PC-3 (cell line): ENCODE data around the gene GBX1. TPM values are rescaled to one million over a fixed set of nuclear protein-coding genes. Genes with fewer than 3 reads are reported as not detected.

Experiments used
- ATAC-seq: fragments of 200-7000 bp; cut with Tn5 transposase; 2 replicates; pipeline ENCODE4 v1.9.1; 2020; ENCODE audit warnings: mild to moderate bottlenecking, moderate library complexity
- BruUV-seq: library from RNA; stranded (reverse); fragments of 400-500 nt; replicated peaks from 2 replicates; lab custom pipeline; 2021; lab: Mats Ljungman, UMichigan
- CTCF ChIA-PET: fragments of 300-600 bp; sonication (Branson Sonifier 250); formaldehyde crosslinking; loops from one replicate; lab custom pipeline; 2022; ENCODE audit warnings: antibody characterized with exemption; lab: Charles Lee
- POLR2A ChIA-PET: fragments of 300-600 bp; sonication (Branson Sonifier 250); formaldehyde crosslinking; loops from one replicate; lab custom pipeline; 2022; ENCODE audit warnings: antibody characterized with exemption; ENCODE audit not compliant: unreplicated experiment; lab: Charles Lee
- DNase-seq: peaks from one replicate; pipeline ENCODE4 v3.0.0-alpha.2; 2015
- H2AFZ ChIP-seq: fragments of 300-600 bp; sonication (generic); 2 replicates; pipeline ENCODE4 v1.6.0; 2016; ENCODE audit warnings: antibody characterized with exemption, low read length
- H3F3A ChIP-seq: fragments of 300-600 bp; sonication (generic); one replicate; pipeline ENCODE4 v1.6.0; 2017; ENCODE audit warnings: antibody characterized with exemption, low read length, control low read depth, mild to moderate bottlenecking; ENCODE audit not compliant: unreplicated experiment
- H3K27ac ChIP-seq: fragments of 300-600 bp; sonication (generic); 2 replicates; pipeline ENCODE4 v1.5.1; 2016; ENCODE audit warnings: mild to moderate bottlenecking, low read length
- H3K27me3 ChIP-seq: fragments of 300-600 bp; sonication (generic); 2 replicates; pipeline ENCODE4 v1.6.1; 2016; ENCODE audit warnings: low read length, mixed read lengths
- H3K36me3 ChIP-seq: fragments of 300-600 bp; sonication (generic); 2 replicates; pipeline ENCODE4 v1.6.1; 2016; ENCODE audit warnings: low read depth, mixed run types, low read length, mixed read lengths
- H3K4me1 ChIP-seq: fragments of 300-600 bp; sonication (generic); 2 replicates; pipeline ENCODE4 v1.5.1; 2016; ENCODE audit warnings: low read length; ENCODE audit not compliant: insufficient read depth
- H3K4me2 ChIP-seq: fragments of 300-600 bp; sonication (generic); 2 replicates; pipeline ENCODE4 v1.6.0; 2016; ENCODE audit warnings: low read length
- H3K4me3 ChIP-seq: fragments of 300-600 bp; sonication (generic); 2 replicates; pipeline ENCODE4 v1.5.1; 2016; ENCODE audit warnings: mild to moderate bottlenecking, low read length, mixed read lengths
- H3K79me2 ChIP-seq: fragments of 300-600 bp; sonication (generic); 2 replicates; pipeline ENCODE4 v1.6.1; 2017; ENCODE audit warnings: low read length, mixed read lengths
- H3K9ac ChIP-seq: fragments of 300-600 bp; sonication (generic); 2 replicates; pipeline ENCODE4 v1.6.0; 2016; ENCODE audit warnings: mild to moderate bottlenecking, low read length
- H3K9me2 ChIP-seq: fragments of 300-600 bp; sonication (generic); replicated peaks from 2 replicates; pipeline ENCODE4 v1.6.1; 2016; ENCODE audit warnings: mixed run types, low read length, mixed read lengths
- H3K9me3 ChIP-seq: fragments of 300-600 bp; sonication (generic); 2 replicates; pipeline ENCODE4 v1.6.1; 2016; ENCODE audit warnings: low read length, mixed read lengths
- H4K20me1 ChIP-seq: fragments of 300-600 bp; sonication (generic); 2 replicates; pipeline ENCODE4 v1.6.1; 2016; ENCODE audit warnings: low read length, mixed read lengths
- EZH2 ChIP-seq: fragments of 300-600 bp; sonication (generic); IDR thresholded peaks from one replicate; pipeline ENCODE4 v1.6.1; 2017; ENCODE audit warnings: antibody characterized with exemption, mild to moderate bottlenecking, low read length; ENCODE audit not compliant: unreplicated experiment
- EZH2phosphoT487 ChIP-seq: fragments of 300-600 bp; sonication (generic); IDR thresholded peaks from 2 replicates; pipeline ENCODE4 v1.6.1; 2018; ENCODE audit warnings: mild to moderate bottlenecking, antibody characterized with exemption, low read length, borderline replicate concordance
- intact Hi-C: fragments of 100-400 bp; cut with micrococcal nuclease; formaldehyde crosslinking; loops from 2 replicates; pipeline ENCODE4 v1.9.0; 2023
- total RNA-seq: library from RNA; depleted of rRNA; stranded (reverse); fragments of >200 nt; gene quantifications from 2 replicates; pipeline ENCODE4 v1.2.3, GENCODE V29; 2014
- TF ChIP-seq, protein P1 (sequence below): fragments of 300-600 bp; sonication (generic); conservative IDR thresholded peaks from 2 replicates; pipeline ENCODE4 v1.5.1; 2017; ENCODE audit warnings: antibody characterized with exemption, low read depth, mild to moderate bottlenecking, low read length

Gene GBX1
- total RNA-seq, 1 experiment from 2014 or later: not detected

GRCh38 chr7:151148319-151149259 lies 18.9 kb downstream of the GBX1 start:
- ChIA-PET POLR2A (no interaction called here), CTCF (interaction anchor here (0.7 kb wide), 1 partner anchor 25 kb away, joined by 5 read pairs; no protein-coding TSS in a partner anchor)
- H3F3A ChIP-seq: no peaks in the 10 kb centered on the region
- ATAC-seq (no peak), DNase-seq (no peak)
- H3K9ac ChIP-seq: no peak overlapping the region
- no peaks in the 10 kb centered on the region for H3K36me3 ChIP-seq
- H3K9me3 ChIP-seq: no peaks in the 10 kb centered on the region
- peaks cover 15% of the 10 kb centered on the region for H3K27me3 ChIP-seq
- no TSS peak for BruUV-seq
- H3K4me3 ChIP-seq: no peak overlapping the region
- H4K20me1 ChIP-seq: no peaks in the 10 kb centered on the region
- H2AFZ ChIP-seq: no peak overlapping the region
- no peaks in the 10 kb centered on the region for H3K79me2 ChIP-seq
- no peak overlapping the region for H3K4me2 ChIP-seq
- intact Hi-C loops: no loop called here
- H3K9me2 ChIP-seq: no peaks in the 10 kb centered on the region
- TF ChIP-seq EZH2 (no peak), EZH2phosphoT487 (no peak)
- TF ChIP-seq, protein P1, sequence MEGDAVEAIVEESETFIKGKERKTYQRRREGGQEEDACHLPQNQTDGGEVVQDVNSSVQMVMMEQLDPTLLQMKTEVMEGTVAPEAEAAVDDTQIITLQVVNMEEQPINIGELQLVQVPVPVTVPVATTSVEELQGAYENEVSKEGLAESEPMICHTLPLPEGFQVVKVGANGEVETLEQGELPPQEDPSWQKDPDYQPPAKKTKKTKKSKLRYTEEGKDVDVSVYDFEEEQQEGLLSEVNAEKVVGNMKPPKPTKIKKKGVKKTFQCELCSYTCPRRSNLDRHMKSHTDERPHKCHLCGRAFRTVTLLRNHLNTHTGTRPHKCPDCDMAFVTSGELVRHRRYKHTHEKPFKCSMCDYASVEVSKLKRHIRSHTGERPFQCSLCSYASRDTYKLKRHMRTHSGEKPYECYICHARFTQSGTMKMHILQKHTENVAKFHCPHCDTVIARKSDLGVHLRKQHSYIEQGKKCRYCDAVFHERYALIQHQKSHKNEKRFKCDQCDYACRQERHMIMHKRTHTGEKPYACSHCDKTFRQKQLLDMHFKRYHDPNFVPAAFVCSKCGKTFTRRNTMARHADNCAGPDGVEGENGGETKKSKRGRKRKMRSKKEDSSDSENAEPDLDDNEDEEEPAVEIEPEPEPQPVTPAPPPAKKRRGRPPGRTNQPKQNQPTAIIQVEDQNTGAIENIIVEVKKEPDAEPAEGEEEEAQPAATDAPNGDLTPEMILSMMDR: no peak
- H3K27ac ChIP-seq: no peak overlapping the region
- no peaks in the 10 kb centered on the region for H3K4me1 ChIP-seq

- ChIA-PET POLR2A (no interaction called here), CTCF (no interaction called here)
- Histone ChIP-seq H3K4me1 (no peaks in the 10 kb centered on the region), H3K27ac (no peak overlapping the region), H3K4me3 (no peak overlapping the region), H3K79me2 (no peaks in the 10 kb centered on the region), H3K9ac (no peak overlapping the region), H2AFZ (no peak overlapping the region), H3K27me3 (peaks cover 4% of the 10 kb centered on the region), H4K20me1 (no peaks in the 10 kb centered on the region), H3K4me2 (no peak overlapping the region), H3F3A (no peaks in the 10 kb centered on the region), H3K36me3 (no peaks in the 10 kb centered on the region), H3K9me3 (no peaks in the 10 kb centered on the region), H3K9me2 (no peaks in the 10 kb centered on the region)
- ATAC-seq: no peak
- intact Hi-C loops: no loop called here
- TF ChIP-seq EZH2phosphoT487: no peak
- TF ChIP-seq, protein P1: no peak
- TF ChIP-seq EZH2: no peak
- no TSS peak for BruUV-seq
- no peak for DNase-seq
Measured at GRCh38 chr7:151146761-151147160, 20.7 kb downstream of the GBX1 start.

- Histone ChIP-seq H3K36me3 (no peaks in the 10 kb centered on the region; the same call in 1 of the 2 replicates), H3K9ac (no peak overlapping the region), H3K27me3 (no peaks in the 10 kb centered on the region), H3K4me1 (no peaks in the 10 kb centered on the region), H3K4me2 (no peak overlapping the region), H3K9me3 (no peaks in the 10 kb centered on the region), H3K4me3 (no peak overlapping the region), H3K9me2 (no peaks in the 10 kb centered on the region), H3K27ac (no peak overlapping the region), H2AFZ (no peak overlapping the region), H3F3A (no peaks in the 10 kb centered on the region), H4K20me1 (no peaks in the 10 kb centered on the region), H3K79me2 (no peaks in the 10 kb centered on the region)
- ChIA-PET CTCF (no interaction called here), POLR2A (no interaction called here)
- DNase-seq: no peak
- TF ChIP-seq EZH2phosphoT487 (no peak), EZH2 (no peak)
- TF ChIP-seq, protein P1: no peak
- no TSS peak for BruUV-seq
- no peak for ATAC-seq
- intact Hi-C loops: no loop called here
Measured at GRCh38 chr7:151144387-151144786, 23.1 kb downstream of the GBX1 start.
